GM21786 (cell line): ENCODE results near the gene SRRM2.
A peak's percentile ranks its signal among the peaks of the same experiment; 100 is the strongest.

ENCODE experiments used
- ATAC-seq: cut with Tn5 transposase; IDR thresholded peaks from one replicate; pipeline ENCODE4 v1.9.1; 2021; ENCODE audit not compliant: unreplicated experiment

SRRM2 gene

DNA sequence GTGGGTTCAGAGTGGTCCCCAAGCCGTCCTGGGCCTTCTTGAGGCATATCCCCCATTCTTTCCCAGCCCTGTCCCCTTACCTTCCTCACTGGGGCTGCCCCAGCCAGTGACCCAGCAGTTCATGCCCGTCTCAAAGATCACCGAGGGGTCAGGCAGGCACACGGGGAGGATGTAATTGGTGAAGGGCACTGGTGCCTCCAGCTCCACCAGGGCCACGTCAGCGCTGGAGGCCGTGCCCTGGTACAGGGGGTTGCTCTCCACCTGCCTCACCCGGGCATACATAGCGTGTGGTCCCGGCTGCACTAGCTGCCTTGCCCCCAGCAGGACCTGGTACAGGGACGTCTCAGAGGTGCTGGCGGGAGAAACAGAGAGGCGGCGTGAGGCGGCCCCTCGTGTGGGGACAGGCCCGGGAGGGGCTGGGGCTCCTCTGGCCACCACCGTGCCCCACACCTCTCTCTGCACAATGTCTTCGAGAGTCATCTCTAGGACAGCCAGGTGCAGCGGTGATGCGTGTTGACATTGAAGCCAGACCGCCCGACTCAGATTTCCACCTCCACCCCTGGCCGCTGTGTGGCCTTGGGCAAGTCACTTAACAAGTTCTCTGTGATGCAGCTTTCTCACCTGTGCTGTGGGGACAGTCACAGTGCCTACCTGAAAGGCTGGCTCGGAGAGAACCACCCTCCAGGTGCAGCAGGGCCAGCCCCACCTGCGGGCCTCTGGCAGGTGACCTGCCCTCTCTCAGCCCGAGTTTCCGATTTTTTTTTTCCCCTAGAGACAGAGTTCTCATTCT is 38.3 kb upstream of the SRRM2 start:
- no peak for ATAC-seq

DNA sequence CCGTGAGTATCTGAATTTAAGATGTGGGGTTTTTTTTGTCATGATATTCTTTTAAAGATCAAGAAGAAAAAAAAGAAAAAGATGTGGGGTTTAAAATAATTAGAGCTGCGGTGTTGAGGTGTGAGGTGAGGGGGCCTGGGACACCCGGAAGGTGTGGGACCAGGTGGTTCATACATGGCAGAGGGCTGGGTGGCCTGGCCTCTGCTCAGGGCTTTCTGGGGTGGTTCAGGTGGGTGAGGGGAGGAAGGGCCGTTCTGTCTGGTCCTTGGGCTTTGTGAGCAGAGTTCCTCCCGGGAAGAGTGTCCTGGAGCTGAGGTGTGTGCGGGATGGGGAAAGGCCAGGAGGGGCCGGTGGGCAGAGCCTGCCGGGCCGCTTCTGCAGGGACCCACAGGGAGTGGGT is 37.4 kb upstream of the SRRM2 start:
- no peak for ATAC-seq

DNA sequence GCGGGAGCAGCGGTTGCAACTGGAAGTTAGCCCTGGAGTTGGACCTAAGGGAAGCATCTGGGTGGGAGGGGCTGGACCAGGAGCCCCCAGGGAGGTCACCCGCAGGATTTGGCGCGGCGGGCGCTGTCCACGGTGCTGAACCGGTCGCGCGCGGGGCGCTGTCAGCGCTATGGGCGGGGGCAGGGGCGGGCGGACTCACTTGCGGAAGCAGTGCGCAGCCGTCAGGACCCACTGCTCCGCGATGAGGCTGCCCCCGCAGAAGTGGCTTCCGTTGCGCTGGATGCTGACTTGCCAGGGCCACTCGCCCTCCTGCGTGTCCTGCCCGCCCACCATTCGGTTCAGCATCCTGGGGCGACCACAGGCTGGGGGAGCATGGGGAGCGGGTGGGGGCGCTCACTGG is 36.9 kb upstream of the SRRM2 start:
- ATAC-seq: no peak

DNA sequence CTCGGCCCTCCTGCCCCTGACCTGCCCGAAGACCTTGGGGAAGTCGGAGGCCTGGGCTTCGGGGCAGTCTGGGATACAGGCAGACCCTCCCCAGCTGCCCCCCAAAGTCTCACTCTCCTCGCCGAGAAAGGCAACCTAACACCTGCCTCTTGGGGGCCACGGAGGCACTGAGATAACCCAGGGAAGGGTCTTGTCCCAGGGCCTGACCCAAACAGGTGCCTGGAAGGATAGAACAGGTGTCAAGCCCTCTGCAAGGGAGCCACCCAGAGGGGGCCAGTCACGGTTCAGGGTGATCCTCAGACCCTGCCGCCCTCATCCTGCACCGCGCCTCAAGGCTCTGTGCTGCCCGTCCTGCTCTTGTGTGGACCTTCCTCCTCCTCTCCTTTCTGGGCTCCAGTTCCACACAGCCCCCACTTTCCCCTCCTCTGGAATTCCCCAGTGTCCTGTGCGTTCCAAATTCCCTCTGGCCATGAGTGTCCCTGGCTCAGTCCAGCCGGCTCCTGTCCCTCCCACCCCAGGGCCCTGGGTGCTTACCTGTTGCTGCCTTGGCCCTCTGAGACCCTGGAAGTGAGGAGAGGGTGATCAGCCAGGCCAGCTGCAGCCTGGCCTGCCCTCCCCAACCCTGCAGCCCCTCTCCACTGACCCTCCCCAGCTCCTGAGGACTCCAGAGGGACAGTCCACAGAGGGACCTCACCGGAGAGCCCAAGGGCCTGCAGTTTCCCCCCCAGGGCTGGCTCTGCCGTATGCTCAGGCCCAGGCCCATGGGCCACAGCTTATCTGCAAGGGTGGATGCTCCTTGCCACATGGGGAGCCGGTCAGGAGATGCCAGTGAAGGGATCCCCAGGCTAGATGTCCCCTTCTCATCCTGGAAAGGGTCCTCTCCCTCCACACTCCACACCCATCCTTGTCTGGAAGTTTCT is 36.2 kb upstream of the SRRM2 start:
- no peak for ATAC-seq

DNA sequence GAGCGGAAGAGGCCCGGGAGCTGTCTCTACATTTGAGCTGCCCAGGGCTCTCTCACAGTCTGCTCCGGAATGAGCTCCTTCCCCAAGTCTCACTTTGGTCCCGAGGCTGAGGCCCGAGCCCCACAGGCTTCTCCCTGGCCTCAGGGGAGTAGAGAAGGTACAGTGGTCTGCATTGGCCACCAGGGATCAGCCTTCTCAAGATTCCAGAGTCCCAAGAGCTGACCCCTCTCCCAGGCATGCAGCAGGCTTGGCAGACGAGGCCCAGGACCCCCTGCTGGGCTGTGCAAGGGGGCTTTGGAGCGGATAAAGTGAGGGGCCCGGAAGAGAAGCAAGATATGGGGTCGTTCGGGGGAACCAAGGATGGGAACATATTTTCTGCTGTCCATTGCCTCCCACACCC is 35.5 kb upstream of the SRRM2 start:
- no peak for ATAC-seq

DNA sequence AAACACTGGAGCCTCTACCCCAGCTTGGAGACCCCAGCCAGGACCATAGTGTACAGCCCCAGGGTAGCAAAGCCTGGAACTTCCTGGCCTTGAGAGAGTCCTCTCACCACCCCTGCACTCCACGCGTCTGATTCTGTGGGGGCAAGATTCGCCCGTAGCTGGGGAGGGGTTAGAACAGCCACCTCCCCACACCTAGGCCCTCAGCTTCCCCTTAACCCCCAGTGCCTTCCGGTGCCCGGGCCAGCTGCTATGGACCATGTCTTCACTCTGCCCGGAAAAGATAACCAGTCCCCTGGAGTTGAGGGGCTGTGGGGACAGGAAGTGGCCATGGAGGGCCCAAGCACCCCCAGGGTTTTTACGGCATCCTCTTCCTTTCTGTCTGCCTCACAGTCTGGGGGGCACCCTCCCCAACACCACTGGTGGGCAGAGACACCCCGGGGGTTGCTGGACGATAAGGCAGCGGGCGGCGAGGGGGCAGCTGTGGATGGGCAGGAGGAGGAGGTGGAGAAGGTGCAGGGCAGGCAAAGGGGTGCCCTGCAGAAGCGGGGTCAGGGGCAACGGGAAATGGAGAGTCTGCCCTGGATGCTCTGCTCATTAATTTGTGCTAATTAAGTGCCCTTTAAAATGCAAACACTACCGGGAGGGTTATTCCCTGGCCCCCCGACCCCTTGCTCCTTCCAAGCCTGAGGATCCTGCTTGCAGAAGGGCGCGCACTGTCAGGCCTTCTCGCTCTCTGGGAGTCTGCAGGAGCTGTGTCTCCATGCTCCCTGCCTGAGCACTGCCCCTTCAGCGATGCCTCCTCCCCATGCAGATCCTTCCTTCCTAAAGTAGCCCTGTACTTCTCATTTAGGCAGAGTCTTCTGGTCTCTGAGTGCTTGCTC is 34.8 kb upstream of the SRRM2 start:
- no peak for ATAC-seq

DNA sequence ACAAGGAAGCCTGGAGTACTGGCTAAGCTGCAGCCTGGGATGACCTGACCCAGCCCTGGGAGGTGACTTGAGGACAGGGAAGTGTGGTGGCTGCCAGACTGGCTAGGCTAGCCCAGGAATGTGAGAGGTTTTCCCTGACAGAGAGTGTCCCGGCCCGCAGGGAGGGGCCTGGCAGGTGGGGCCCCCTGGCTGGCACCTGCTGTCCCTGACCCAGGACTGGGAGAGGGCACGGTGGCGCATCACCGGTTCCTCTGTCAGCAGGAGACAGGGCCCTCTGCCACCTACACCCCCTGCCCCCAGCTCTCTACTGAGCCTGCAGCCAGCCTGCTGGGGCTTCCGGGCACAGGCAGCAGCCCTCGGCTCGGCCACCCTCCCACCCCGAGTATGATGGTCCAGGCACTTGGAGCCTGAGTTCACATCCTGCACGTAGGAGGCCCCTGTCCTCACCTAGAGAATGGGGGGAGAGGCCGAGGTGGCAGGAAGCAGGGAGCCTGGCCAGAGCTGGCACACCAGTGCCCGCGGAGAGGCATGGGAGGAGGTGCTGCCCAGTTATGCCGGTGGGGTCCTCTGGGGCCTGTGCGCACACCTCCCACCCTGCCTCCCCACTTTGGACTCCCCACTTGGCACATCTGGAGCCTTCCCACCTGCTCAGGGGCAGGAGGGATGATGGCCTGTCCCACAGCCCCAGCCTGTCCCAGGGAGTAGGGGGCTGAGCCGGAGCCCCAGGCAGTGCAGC is 32.9 kb upstream of the SRRM2 start:
- ATAC-seq: no peak

DNA sequence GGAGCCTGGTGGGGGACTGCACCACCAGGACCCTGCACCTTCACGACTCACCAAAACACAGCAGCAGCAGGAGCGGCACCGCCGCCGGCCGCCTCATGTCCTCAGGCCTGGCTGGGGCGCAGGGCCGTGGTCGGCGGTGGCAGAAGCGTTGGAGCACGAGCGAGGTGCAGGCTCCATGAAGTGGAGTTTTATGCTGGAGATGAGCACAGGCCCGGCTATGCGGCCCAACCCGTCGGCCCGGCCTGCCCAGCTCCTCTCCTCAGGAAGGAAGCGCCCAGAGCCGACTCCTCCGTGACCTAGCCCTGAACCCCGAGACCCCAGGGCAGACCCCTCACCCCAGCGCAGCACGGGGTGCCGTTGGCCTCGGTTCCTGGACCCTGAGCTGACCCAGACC is 32.4 kb upstream of the SRRM2 start, which contains the start of gene PRSS27:
Gene PRSS27 (minus strand): TSS at position 161 of the 394 bp plus-strand sequence. CDS start 64 bp downstream, at position 97.
- ATAC-seq: no peak

DNA sequence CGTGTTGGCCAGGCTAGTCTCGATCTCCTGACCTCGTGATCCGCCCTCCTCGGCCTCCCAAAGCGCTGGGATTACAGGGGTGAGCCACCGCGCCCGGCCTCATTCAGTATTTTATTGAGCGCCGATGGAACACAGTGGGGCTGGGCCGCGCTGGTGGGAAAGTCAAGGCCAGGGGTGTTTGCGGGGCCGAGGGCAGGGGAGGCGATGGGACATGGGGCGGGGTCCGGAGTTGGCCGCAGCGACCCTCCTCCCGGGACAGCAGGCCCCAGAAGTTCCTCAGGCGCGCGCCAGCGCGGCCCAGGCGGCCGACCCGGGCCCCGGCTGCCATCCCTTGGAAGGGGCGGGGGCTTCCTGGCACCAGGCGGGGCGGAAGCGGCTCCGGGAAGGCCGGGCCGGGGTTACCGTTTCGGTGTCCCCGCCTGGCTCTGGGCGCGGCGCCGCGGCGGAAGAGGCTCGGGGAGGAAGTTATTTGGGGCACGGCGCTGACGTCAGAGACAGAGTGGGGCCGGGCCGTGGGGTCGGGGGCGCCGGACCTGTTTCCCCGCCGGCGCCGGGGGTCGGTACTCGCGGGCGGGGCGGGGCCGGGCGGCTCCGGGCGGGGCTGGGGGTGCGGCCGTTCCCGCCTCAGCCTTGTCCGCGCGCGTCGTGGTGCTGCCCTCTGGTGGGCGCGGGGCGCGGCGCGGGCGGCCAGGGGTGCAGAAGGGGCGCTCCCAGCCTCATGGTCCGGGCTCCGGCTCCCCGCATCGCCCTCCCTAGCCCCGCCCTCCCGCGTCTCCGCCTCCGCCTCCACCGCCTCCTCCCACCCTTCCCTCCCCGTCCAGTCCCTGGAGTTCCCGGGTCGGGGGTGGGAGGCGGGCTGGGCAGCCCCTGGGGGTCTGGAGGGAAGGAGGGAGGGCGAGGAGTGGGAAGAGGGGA is 31.5 kb upstream of the SRRM2 start:
- peak; percentile 82 for ATAC-seq

DNA sequence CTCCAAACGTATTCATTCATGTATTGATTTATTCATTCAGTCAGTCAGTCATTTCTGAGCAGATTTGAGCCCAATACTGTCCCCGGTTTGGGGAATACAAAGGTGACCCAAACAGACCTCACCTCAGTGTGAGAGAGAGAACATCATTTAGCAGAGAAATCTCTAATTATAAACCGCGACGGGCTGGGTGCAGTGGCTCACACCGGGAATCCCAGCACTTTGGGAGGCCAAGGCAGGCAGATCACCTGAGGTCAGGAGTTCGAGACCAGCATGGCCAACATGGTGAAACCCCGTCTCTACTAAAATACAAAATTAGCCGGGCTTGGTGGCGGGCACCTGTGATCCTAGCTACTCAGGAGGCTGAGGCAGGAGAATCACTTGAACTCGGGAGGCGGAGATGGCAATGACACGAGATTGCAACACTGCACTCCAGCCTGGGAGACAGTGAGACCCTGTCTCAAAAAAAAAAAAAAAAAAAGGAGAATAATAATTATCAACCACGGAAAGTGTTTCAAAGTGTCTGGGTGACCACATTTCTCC is 30.7 kb upstream of the SRRM2 start:
- peak; percentile 9 for ATAC-seq

DNA sequence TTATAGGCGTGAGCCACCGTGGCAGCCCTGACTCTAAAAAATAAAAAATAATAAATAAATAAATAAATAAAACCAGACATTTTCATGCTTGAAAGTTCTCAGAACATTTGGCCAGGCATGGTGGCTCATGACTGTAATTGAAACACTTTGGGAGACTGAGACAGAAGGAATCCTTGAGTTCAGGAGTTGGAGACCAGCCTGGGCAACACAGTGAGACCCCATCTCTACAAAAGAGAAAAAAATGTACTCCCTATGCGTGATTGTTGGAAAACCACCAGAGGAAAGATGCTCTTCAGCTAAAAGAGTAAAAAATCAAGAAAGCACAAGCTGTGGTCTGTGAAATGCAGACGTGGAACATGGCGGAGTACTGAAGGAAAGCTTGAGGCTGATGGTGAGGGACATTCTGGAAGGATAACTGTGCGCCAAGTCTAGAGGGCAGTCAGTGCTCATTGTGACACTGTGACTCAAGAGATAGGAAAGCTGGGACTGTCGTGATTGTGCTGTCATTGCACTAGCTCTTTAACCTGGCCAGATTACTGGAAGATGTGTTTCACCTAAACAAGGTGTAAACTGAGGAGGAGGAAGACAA is 28.3 kb upstream of the SRRM2 start:
- ATAC-seq: no peak

DNA sequence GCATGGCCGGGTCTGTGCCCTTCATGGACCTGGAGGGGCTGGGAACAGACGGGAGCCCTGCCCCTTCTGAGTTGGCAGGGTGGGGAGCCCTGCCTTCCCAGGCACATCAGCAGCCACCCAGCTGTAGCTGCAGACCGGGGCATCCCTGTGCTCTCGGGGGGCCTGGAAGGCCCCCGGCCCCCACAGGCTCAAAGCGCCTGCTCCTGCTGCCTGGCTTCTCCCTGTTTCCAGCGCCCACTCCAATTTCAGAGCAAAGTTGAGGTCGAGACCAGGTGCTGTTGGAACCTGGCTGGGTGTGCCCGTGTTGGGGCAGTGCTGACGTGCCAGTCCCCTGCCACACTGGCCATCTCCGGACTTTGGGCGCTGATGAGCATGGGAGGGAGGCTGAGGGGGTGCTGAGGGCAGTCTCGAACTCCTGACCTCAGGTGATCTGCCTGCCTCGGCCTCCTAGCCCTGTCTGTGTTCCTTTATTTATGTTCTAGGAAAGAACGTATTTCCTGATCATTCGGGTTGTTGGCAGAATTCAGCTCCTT is 27.6 kb upstream of the SRRM2 start:
- no peak for ATAC-seq

DNA sequence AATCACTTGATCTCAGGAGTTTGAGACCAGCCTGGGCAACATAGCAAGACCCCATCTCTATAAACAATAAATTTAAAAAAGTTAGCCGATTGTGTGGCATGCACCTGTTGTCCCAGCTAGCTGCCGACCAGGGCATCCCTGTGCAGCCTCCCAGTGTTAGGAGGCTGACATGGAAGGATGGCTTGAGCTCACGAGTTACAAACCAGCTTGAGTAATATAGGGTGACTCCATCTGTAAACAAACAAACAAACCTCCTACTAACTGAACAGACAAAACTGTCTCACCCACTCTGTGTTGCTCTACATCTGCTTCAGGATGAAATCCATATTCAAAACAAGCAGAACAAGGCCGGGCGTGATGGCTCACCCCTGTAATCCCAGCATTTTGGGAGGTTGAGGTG is 25.5 kb upstream of the SRRM2 start:
- ATAC-seq: no peak

DNA sequence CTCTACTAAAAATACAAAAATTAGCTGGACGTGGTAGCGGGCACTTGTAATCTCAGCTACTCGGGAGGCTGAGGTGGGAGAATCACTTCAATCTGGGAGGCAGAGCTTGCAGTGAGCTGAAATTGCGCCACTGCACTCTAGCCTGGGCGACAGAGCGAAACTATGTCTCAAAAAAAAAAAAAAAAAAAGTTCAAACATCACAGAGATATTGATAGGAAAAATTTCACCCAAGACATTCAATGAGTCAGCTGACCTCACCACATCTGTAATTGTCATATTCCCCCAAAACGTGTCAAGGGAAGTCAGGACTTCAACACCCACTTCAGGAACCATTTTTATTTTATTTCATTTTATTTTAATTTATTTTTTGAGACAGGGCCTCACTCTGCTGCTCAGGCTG is 24.4 kb upstream of the SRRM2 start:
- no peak for ATAC-seq

DNA sequence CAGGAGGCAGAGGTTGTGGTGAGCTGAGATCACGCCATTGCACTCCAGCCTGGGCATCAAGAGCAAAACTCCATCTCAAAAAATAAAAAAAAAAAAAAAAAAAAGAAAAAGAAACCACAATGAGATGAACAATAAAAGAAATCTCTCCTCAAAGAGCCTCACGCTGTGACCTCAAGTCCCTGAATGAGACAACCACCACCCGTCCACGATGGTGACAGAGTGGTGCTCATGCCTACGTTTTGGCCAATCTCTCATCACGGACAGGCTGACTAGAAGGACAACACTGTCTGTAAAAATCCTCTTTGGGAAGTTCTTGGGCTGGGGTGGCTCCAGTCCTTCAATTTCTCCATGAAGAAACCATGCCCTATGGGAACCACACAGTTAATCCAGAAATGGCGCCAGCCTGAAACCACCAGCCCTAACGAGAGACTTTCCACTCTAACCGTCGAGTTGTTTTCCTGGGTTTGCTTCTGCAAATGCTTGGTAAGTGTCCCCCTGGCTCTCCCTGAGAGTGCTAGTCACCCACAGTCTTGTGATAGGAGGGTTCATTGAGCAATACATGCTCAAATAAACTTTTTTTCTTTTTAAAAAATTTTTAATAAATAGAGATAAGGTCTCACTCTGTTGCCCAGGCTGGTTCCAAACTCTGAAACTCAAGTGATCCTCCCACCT is 17.5 kb upstream of the SRRM2 start:
- no peak for ATAC-seq

DNA sequence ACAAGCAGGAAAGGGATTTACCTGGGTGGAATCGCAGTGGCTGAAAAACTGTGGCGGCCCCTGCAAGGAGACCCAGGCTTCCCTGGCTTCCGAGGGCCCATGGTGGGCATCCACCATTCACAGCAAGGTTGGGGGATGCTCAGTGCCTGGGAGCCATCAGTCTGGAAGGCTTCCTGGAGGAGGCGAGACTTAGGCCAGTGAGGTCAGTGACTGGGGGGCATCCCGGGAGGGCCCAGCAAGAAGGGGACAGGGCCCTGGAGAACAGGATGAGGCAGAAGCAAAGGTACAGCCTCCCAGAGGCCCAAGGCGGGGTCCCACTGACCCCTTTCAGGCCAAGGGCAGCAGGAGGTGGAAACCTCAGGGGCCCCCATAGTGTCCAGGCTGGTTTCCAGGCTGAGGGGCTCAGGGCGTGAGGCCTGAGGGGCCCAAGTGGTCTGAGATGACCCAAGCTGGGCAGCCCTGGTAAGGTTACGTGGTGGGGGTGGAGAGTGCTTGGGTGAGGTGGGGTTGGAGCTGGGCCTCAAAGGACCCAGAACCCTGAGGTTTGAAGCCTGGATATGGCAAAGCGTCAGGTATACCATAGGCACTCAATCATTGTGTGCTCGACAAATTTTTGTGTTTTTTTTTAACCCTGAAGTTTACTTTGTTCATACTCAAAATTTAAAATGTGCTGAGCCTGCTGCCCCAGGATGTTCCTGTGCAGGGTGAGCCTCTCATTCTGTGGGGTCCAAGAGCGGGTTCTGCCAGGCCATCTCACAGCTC is 15.8 kb upstream of the SRRM2 start:
- no peak for ATAC-seq

DNA sequence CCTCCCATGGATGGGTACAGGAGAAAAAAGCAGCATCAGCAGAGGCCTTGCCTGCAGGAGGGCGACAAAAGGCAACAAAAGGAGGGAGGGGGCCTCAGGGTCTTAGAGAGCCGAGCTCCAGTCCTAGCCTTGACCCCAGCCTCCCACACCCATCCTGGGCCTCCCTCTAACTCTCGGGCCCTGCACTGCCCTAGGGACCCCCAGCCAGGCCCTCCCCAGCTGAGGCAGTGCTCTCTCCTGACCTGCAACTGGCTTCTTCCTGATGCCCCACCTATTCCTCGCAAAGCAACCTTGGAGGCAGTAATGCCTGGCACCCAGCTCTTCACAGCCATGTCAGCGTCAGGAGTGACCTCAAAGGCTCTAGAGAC is 15.2 kb upstream of the SRRM2 start:
- no peak for ATAC-seq
